Adipocyte (in vitro differentiated cells): ENCODE results near the gene GMDS.

Experiments
- DNase-seq: peaks from one replicate; pipeline ENCODE4 v3.0.0-alpha.2; 2015; ENCODE audit warnings: low read depth
- H3K27me3 ChIP-seq: replicated peaks from 2 replicates; pipeline ENCODE4 v1.7.0; 2013; ENCODE audit warnings: mild to moderate bottlenecking, low read length, moderate library complexity; ENCODE audit not compliant: control insufficient read depth, insufficient read depth
- H3K36me3 ChIP-seq: 2 replicates; pipeline ENCODE4 v1.7.0; 2013; ENCODE audit warnings: low read length, mild to moderate bottlenecking, moderate library complexity; ENCODE audit not compliant: control insufficient read depth, insufficient read depth, severe bottlenecking
- H3K4me1 ChIP-seq: 2 replicates; pipeline ENCODE4 v1.7.0; 2013; ENCODE audit warnings: mild to moderate bottlenecking, low read length, moderate library complexity; ENCODE audit not compliant: control insufficient read depth, insufficient read depth
- H3K4me3 ChIP-seq: 2 replicates; pipeline ENCODE4 v1.7.0; 2013; ENCODE audit warnings: mild to moderate bottlenecking, low read length, moderate library complexity
- H3K9ac ChIP-seq: 2 replicates; pipeline ENCODE4 v1.7.0; 2013; ENCODE audit warnings: mild to moderate bottlenecking, low read length, moderate library complexity
- H3K9me3 ChIP-seq: 2 replicates; pipeline ENCODE4 v1.7.0; 2013; ENCODE audit warnings: mild to moderate bottlenecking, low read length, moderate library complexity; ENCODE audit not compliant: control insufficient read depth

The GMDS gene

DNA sequence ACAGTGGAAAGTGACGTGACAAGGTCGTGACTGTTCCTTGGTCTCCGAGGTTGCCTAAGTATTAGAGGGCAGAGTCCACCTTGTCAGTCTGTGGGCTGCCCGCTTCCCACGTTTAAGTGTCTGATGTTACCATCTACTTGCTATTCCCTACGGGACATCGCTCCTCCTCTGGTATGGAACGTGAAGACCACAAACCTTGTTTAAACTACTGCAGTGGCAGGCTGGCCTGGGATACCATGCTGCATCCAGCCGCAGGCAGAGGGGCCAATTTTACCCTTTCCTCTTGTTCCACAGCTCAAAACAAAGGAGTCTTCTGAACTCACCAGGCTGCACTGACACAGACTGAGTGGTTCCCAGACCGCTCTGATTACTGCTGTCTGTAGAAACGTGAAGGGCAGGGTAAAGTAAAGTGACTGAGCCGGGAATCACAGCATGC is 359.8 kb downstream of the GMDS start:
- no peak overlapping the region for H3K4me3 ChIP-seq
- no peak overlapping the region for H3K9ac ChIP-seq
- peaks cover 3% of the 10 kb centered on the region for H3K4me1 ChIP-seq
- no peaks in the 10 kb centered on the region for H3K36me3 ChIP-seq
- H3K9me3 ChIP-seq = no peaks in the 10 kb centered on the region
- DNase-seq = no peak
- H3K27me3 ChIP-seq = no peaks in the 10 kb centered on the region

DNA sequence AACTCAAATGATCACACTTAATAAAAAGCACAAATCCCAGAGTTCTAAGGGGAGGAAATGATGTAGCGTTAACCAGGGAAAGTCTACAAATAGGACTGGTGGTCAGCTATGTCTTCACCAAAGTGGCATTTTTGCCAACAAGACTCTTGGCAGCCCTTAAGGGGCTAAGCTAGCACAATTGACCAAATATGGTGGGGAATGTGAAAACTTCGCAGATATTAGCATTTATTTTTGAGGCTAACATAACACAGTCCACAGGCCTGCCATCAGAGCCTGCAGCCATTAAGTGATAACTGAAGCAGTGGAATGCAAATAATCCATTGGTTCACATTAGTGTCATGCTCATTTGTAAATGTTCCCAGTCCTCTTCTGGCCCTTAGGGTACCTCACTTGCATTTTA is 361.1 kb downstream of the GMDS start:
- no peak overlapping the region for H3K4me3 ChIP-seq
- H3K4me1 ChIP-seq = peaks cover 3% of the 10 kb centered on the region
- no peak for DNase-seq
- no peaks in the 10 kb centered on the region for H3K36me3 ChIP-seq
- no peaks in the 10 kb centered on the region for H3K27me3 ChIP-seq
- no peaks in the 10 kb centered on the region for H3K9me3 ChIP-seq
- no peak overlapping the region for H3K9ac ChIP-seq

DNA sequence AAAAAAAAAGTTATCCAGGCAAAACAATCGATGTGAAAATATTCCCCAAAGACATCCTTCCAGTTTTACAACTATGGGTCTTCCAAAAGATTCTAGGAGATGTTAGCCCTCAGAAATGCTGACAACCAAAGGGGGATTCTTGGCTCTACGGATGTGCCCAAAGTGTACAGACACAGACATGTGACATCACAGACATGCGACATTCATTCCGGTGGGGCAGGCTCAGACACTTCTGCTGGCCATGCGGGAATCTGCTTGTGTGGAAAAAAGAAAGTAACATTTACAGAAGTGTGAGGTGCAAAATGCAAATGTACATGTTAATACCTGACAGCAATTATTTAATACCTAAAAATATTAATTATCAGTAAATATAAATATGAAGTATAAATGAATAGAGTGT is 367.1 kb downstream of the GMDS start:
- Histone ChIP-seq H3K4me1 (peaks cover 3% of the 10 kb centered on the region), H3K9ac (no peak overlapping the region), H3K4me3 (no peak overlapping the region), H3K9me3 (no peaks in the 10 kb centered on the region), H3K36me3 (no peaks in the 10 kb centered on the region), H3K27me3 (no peaks in the 10 kb centered on the region)
- no peak for DNase-seq

DNA sequence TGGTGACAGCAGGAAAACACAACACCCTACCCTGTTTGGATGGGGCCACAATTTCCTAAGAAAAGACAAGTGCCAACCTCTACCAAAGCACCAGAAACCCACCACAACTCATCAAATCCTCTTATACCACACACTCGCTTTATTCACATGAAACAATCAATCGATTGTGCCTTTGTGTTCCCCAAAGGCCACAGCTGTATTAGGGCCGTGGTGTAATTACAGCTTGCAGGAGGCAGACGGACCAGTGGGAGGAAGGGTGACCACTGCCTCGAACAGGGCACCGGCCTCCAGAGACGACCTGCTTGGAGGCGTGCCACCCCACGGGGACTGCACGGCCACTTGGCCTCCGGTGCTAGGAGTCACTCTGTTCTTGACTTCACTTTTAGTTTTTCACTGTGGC is 371.6 kb downstream of the GMDS start:
- Histone ChIP-seq H3K36me3 (no peaks in the 10 kb centered on the region), H3K27me3 (no peaks in the 10 kb centered on the region)

DNA sequence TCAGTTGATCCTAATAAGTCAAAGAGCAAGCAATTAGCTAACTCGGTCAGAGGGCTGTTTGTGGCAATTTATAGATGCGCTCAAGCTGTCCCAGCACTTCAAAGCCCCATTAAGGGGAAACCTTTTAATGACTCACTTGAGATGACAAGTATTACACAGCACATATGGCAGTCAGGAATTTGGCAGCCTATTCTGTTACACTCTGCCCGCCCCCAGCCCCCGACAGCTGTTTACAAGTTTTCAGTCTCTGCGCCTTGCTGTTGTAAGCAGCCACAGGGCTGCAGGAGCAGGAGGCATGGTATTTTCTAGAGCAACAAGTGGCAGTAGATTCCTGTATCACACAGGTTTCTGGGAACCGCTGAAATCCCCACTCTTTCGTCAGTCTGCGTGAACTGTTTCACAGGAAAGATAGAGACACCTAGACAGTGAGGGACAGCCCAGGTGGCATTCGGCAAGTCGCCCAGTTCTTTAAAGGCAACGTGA is 372.7 kb downstream of the GMDS start:
- Histone ChIP-seq H3K4me3 (no peak overlapping the region), H3K27me3 (no peaks in the 10 kb centered on the region), H3K9me3 (no peaks in the 10 kb centered on the region)

More for the DNA sequence above, 371.6 kb downstream of the GMDS start:
- DNase-seq = no peak
- no peak overlapping the region for H3K4me3 ChIP-seq
- H3K9ac ChIP-seq = no peak overlapping the region
- peaks cover 15% of the 10 kb centered on the region for H3K4me1 ChIP-seq
- no peaks in the 10 kb centered on the region for H3K9me3 ChIP-seq

DNA sequence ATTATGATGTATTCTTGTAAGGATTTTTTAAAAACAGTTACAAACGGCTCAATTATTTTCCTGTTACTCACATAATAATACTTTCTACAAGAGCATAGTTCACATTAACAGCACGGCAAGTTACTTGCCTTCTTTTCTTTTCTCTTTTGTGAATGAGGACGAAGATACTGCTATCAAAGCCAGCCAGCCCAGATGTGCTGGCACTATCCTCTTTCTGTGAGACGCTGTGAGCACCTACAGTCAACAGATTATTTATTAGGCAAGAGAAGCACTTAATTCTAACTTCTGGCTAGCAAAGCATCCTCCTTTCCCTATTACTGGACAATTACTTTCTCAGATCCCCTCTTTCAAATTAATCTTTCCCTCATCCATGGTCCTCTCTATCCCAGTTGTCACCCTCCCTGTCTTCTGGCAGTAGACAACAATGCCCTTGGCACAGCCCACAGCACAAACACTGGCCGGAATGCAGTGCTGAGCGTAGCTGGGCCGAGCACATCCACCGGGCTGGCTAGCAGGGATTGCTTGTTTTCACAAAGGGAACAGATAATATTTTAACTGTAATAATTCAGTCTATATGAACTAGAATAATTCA is 373.6 kb downstream of the GMDS start:
- Histone ChIP-seq H3K36me3 (no peaks in the 10 kb centered on the region), H3K9ac (no peak overlapping the region), H3K4me3 (no peak overlapping the region), H3K4me1 (peaks cover 15% of the 10 kb centered on the region), H3K27me3 (no peaks in the 10 kb centered on the region), H3K9me3 (no peaks in the 10 kb centered on the region)
- no peak for DNase-seq

More for the DNA sequence above, 372.7 kb downstream of the GMDS start:
- H3K9ac ChIP-seq = no peak overlapping the region
- peak; percentile 32 for DNase-seq
- H3K4me1 ChIP-seq = peaks cover 15% of the 10 kb centered on the region
- H3K36me3 ChIP-seq = no peaks in the 10 kb centered on the region

DNA sequence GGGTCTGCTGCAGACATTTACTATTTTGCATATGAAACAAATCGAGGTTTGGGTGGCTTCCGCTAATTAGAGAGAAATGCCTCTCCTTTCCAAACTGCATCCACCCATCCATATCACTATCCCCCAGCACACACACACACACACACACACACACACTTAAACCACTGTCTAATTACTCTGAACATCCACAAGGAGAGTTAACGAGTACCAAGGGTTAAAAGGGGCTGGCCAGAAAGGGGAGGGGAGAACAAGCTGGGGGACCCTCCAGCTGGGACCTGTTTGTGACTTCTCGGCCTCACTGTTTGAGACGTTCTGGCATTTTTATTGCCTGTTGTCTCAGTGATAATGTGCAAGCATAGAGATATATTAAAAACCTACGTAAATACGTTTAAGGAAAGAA is 374.5 kb downstream of the GMDS start:
- Histone ChIP-seq H3K4me1 (peaks cover 15% of the 10 kb centered on the region), H3K9ac (no peak overlapping the region), H3K36me3 (no peaks in the 10 kb centered on the region), H3K4me3 (no peak overlapping the region), H3K27me3 (no peaks in the 10 kb centered on the region), H3K9me3 (no peaks in the 10 kb centered on the region)
- no peak for DNase-seq

DNA sequence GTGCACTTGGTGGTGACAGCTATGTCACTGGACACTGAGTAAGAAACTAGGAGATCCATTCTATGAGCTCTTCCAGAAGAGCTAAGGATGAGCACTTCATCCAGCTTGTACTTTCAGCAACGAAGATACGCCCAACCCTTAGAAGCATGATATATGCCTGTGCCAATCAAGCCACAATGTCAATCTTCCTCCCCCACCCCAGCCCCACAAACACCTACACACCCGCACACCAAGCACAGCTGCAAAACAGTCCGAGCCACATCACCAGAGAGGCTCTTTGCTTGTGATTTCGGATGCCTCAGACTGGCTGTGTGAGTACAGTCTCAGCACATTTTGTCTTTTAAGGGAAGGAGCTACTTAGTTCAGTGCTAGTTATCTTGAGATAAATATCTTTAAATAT is 375.2 kb downstream of the GMDS start:
- no peaks in the 10 kb centered on the region for H3K36me3 ChIP-seq
- H3K9me3 ChIP-seq = no peaks in the 10 kb centered on the region
- no peak for DNase-seq
- H3K27me3 ChIP-seq = no peaks in the 10 kb centered on the region
- no peak overlapping the region for H3K9ac ChIP-seq
- H3K4me3 ChIP-seq = no peak overlapping the region
- H3K4me1 ChIP-seq = peaks cover 15% of the 10 kb centered on the region

DNA sequence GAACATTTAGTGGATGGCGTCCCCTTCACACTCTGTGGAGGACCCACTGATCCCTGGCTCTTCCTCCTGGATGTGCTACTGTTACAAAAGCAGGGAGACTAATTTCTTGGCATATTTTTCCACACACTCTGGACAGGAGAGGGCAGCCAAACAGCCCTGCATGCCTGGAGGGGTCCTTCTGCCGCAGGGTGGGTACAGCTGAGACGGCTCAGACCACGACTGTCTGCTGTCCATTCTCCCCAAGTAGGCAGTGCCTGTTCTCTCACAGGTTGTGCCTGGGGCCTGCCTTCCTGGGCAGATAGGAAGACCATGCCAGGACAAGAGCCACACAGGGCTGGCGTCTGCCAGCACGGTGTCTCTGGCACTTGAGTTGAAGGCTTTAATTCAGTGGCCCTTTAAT is 375.6 kb downstream of the GMDS start:
- DNase-seq = no peak
- H3K9ac ChIP-seq = no peak overlapping the region
- no peaks in the 10 kb centered on the region for H3K9me3 ChIP-seq
- H3K4me3 ChIP-seq = no peak overlapping the region
- H3K27me3 ChIP-seq = no peaks in the 10 kb centered on the region
- no peaks in the 10 kb centered on the region for H3K36me3 ChIP-seq
- H3K4me1 ChIP-seq = peaks cover 15% of the 10 kb centered on the region

- Histone ChIP-seq H3K4me3 (no peak overlapping the region), H3K9ac (no peak overlapping the region), H3K4me1 (peaks cover 15% of the 10 kb centered on the region), H3K36me3 (no peaks in the 10 kb centered on the region), H3K9me3 (no peaks in the 10 kb centered on the region), H3K27me3 (no peaks in the 10 kb centered on the region)
- no peak for DNase-seq
Observed at GRCh38 chr6:1869308-1869707, 376.1 kb downstream of the GMDS start.

- Histone ChIP-seq H3K9ac (no peak overlapping the region), H3K4me1 (peaks cover 15% of the 10 kb centered on the region), H3K36me3 (no peaks in the 10 kb centered on the region), H3K9me3 (no peaks in the 10 kb centered on the region), H3K4me3 (no peak overlapping the region), H3K27me3 (no peaks in the 10 kb centered on the region)
- DNase-seq = no peak
Observed at GRCh38 chr6:1868561-1869261, 376.7 kb downstream of the GMDS start.
